HG02623 (cell line): ENCODE data around the gene RHO.

ENCODE experiments used
- ATAC-seq: cut with Tn5 transposase; IDR thresholded peaks from one replicate; pipeline ENCODE4 v1.9.1; 2021; ENCODE audit warnings: moderate library complexity; ENCODE audit not compliant: unreplicated experiment

The RHO gene

GRCh38 chr3:129518581-129518980 is 9.9 kb upstream of the RHO start:
- no peak for ATAC-seq

GRCh38 chr3:129519449-129519848 is 9.0 kb upstream of the RHO start:
- no peak for ATAC-seq

GRCh38 chr3:129519896-129520715 is 8.3 kb upstream of the RHO start:
- no peak for ATAC-seq

GRCh38 chr3:129520960-129521359 is 7.5 kb upstream of the RHO start:
- no peak for ATAC-seq

GRCh38 chr3:129521611-129522010 is 6.8 kb upstream of the RHO start:
- no peak for ATAC-seq

- no peak for ATAC-seq
These were observed 5.5 kb upstream of the RHO start for GRCh38 chr3:129522953-129523352.

GRCh38 chr3:129524081-129524480 is 4.4 kb upstream of the RHO start:
- ATAC-seq = no peak

- no peak for ATAC-seq
These were observed 3.0 kb upstream of the RHO start for GRCh38 chr3:129525341-129525968.

GRCh38 chr3:129526121-129526900 is 2.1 kb upstream of the RHO start:
- peak; percentile 85 for ATAC-seq

GRCh38 chr3:129527262-129527661 is 1.2 kb upstream of the RHO start:
- ATAC-seq = no peak

- ATAC-seq = no peak
These were observed 1.2 kb downstream of the RHO start for GRCh38 chr3:129529436-129530210.

GRCh38 chr3:129530251-129530791 is 1.9 kb downstream of the RHO start:
- ATAC-seq = no peak

- ATAC-seq = no peak
These were observed 2.4 kb downstream of the RHO start for GRCh38 chr3:129530821-129531220.

GRCh38 chr3:129531699-129532098 is 3.3 kb downstream of the RHO start:
- no peak for ATAC-seq

GRCh38 chr3:129532261-129532660 is 3.8 kb downstream of the RHO start:
- ATAC-seq = no peak

- ATAC-seq = no peak
These were observed 5.0 kb downstream of the RHO start for GRCh38 chr3:129533406-129533805.

- no peak for ATAC-seq
These were observed 6.1 kb downstream of the RHO start for GRCh38 chr3:129534428-129535027.

- ATAC-seq = no peak
These were observed 6.6 kb downstream of the RHO start for GRCh38 chr3:129535075-129535474.

GRCh38 chr3:129536374-129536667 is 7.9 kb downstream of the RHO start:
- no peak for ATAC-seq

- no peak for ATAC-seq
These were observed 8.4 kb downstream of the RHO start for GRCh38 chr3:129536804-129537203.

- no peak for ATAC-seq
These were observed 10.8 kb downstream of the RHO start for GRCh38 chr3:129539206-129539605.
